HG03469 (cell line): ENCODE measurements around the gene NFKBIA.
"Not testable (repeated sequence)": the region's sequence is repeated elsewhere in the genome, so short reads cannot be mapped to it uniquely, and the experiment has no call there.

Experiments
- ATAC-seq: cut with Tn5 transposase; IDR thresholded peaks from one replicate; pipeline ENCODE4 v1.9.1; 2021; ENCODE audit warnings: mild to moderate bottlenecking, moderate library complexity, moderate number of reproducible peaks; ENCODE audit not compliant: unreplicated experiment

Gene NFKBIA

GRCh38 chr14:35409595-35409994 lies 5.0 kb upstream of the NFKBIA start:
- no peak for ATAC-seq

- no peak for ATAC-seq
Measured at GRCh38 chr14:35408026-35408425, 3.5 kb upstream of the NFKBIA start.

- no peak for ATAC-seq
Measured at GRCh38 chr14:35407306-35407630, 2.7 kb upstream of the NFKBIA start.

GRCh38 chr14:35406506-35407305 lies 2.2 kb upstream of the NFKBIA start:
- ATAC-seq: no peak

- ATAC-seq: no peak
Measured at GRCh38 chr14:35406090-35406489, 1.5 kb upstream of the NFKBIA start.

- ATAC-seq: no peak
Measured at GRCh38 chr14:35405304-35405996, 901 bp upstream of the NFKBIA start.

- ATAC-seq: peak; percentile 32
Measured at GRCh38 chr14:35403603-35404448, 723 bp downstream of the NFKBIA start.

- ATAC-seq: no peak
Measured at GRCh38 chr14:35403114-35403602, 1.4 kb downstream of the NFKBIA start.

- no peak for ATAC-seq
Measured at GRCh38 chr14:35402323-35403113, 2.0 kb downstream of the NFKBIA start.

GRCh38 chr14:35401422-35402265 lies 2.9 kb downstream of the NFKBIA start:
- no peak for ATAC-seq

GRCh38 chr14:35400648-35401421 lies 3.7 kb downstream of the NFKBIA start:
- ATAC-seq: no peak

- no peak for ATAC-seq
Measured at GRCh38 chr14:35399083-35399937, 5.2 kb downstream of the NFKBIA start.

- ATAC-seq: no peak
Measured at GRCh38 chr14:35398071-35398584, 6.4 kb downstream of the NFKBIA start.

- not testable (repeated sequence) for ATAC-seq
Measured at GRCh38 chr14:35396610-35397009, 7.9 kb downstream of the NFKBIA start.

- ATAC-seq: no peak
Measured at GRCh38 chr14:35395283-35395682, 9.3 kb downstream of the NFKBIA start.

- ATAC-seq: no peak
Measured at GRCh38 chr14:35394326-35395013, 10.1 kb downstream of the NFKBIA start.

GRCh38 chr14:35393826-35394225 lies 10.7 kb downstream of the NFKBIA start:
- ATAC-seq: no peak
